GM21576 (cell line): ENCODE results near the gene LEKR1.

Source experiments
- ATAC-seq: cut with Tn5 transposase; IDR thresholded peaks from one replicate; pipeline ENCODE4 v1.9.1; 2021; ENCODE audit warnings: mild to moderate bottlenecking, moderate library complexity; ENCODE audit not compliant: unreplicated experiment

Gene LEKR1

DNA sequence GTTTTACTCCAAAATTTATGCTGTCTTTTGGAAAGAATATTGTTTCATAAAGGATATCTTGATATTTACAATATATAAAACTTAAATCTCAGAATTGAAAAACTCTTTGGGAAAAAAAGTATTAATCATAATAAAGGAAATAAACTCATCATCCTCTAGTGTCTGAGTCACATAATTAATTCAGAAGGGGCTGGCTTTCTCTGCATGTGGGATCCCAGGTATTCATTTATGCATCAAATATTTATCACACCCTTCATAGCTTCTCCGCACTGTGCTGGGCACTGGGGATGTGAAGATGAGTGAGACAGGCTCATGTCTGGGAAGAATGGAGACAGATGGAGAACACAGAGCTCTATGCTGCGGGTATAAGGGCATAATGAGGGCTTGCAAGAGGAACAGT, 268.1 kb downstream of the LEKR1 start:
- no peak for ATAC-seq

DNA sequence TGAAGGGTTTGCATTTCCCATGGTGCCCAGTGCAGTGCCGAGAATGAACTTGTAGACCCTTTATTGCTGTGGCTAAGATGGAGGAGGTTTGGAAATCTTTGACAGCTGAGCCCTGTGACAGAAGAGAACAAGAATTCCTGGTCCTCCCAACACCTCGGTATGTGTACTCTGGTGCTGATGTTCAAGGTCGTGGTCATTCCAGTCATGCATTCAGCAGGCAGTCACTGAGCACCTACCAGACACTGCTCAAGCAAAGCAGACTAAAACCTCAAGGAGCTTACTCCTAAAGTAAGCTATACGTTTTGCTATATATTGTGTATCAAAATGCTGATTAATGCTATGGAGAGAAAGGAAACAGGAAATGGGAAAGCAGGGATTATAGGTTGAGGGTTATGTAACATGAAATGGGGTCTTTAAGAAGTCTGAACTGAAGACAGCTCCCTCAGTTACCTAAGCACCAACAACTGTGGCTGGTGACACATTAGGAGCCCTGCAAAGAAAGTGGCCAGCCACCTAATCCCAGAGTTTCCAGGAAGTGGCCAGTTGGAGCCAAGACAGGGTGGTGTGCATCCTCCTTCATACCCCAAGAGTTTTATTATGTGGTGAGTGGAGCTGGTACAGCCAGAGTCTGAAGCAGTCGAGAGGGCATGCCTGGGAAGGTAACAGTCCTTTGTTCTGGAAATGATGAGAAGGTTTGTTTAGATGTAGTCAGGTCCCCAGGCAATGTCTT, 268.8 kb downstream of the LEKR1 start:
- no peak for ATAC-seq
